Measurements from ENCODE around the gene FAM118A. TPM values are rescaled to one million over a fixed set of nuclear protein-coding genes. Genes with fewer than 3 reads are reported as not detected.

The FAM118A gene
- total RNA-seq, 1 experiment from 2014 or later: 37.9 TPM

- Histone ChIP-seq H3K4me2 (ENCODE audit: insufficient read depth, insufficient read length, low read length) (no peak overlapping the region), H2AFZ (ENCODE audit: low read length) (no peak overlapping the region), H3T11ph (ENCODE audit: low read length) (no peak overlapping the region), H2BK5ac (ENCODE audit: insufficient read length, low read length) (no peak overlapping the region), H4K91ac (ENCODE audit: insufficient read length, low read depth, low read length) (no peak overlapping the region), H3K79me1 (ENCODE audit: insufficient read depth, low read depth, low read length, poor library complexity, severe bottlenecking) (no peaks in the 10 kb centered on the region), H2BK120ac (ENCODE audit: low read depth, low read length, poor library complexity, severe bottlenecking) (no peak overlapping the region), H3K9ac (ENCODE audit: extremely low read depth, insufficient read length, low read length) (no peak overlapping the region), H2BK12ac (ENCODE audit: insufficient read length, low read depth, low read length) (no peak overlapping the region), H2BK20ac (ENCODE audit: low read depth, low read length, poor library complexity, severe bottlenecking) (no peak overlapping the region), H3K14ac (ENCODE audit: insufficient read depth, low read length) (no peak overlapping the region), H3K4me1 (ENCODE audit: insufficient read depth, low read length) (no peaks in the 10 kb centered on the region), H3K23ac (ENCODE audit: insufficient read length, low read depth, low read length) (no peak overlapping the region), H4K5ac (ENCODE audit: insufficient read length, low read depth, low read length) (no peak overlapping the region), H3K18ac (ENCODE audit: insufficient read length, low read depth, low read length) (no peak overlapping the region), H3K9me3 (ENCODE audit: control insufficient read depth, low read depth, low read length) (no peaks in the 10 kb centered on the region), H3K79me2 (ENCODE audit: insufficient read depth, low read length) (no peaks in the 10 kb centered on the region), H4K20me1 (ENCODE audit: control insufficient read depth, insufficient read depth, insufficient read length) (no peaks in the 10 kb centered on the region), H3K27me3 (ENCODE audit: insufficient read depth, low read length) (no peaks in the 10 kb centered on the region), H3K23me2 (ENCODE audit: insufficient read length, low read depth, low read length, poor library complexity, severe bottlenecking) (no peaks in the 10 kb centered on the region), H2AK5ac (ENCODE audit: insufficient read length, low read length) (no peak overlapping the region), H3K27ac (ENCODE audit: insufficient read length, low read depth, low read length) (no peak overlapping the region), H3K56ac (ENCODE audit: insufficient read length, low read depth, low read length) (no peak overlapping the region), H2BK15ac (ENCODE audit: low read depth, low read length) (no peak overlapping the region), H4K8ac (replicated peaks; ENCODE audit: insufficient read length, low read depth, low read length) (no peak overlapping the region), H3K4ac (ENCODE audit: low read depth, low read length) (no peak overlapping the region)
- no peak for TF ChIP-seq CTCF (conservative IDR thresholded peaks at IDR 0.05)
- Mint-ChIP-seq H3K4me1 (no peaks in the 10 kb centered on the region), H3K27me3 (ENCODE audit: low read depth) (peaks cover 2% of the 10 kb centered on the region), H3K9me3 (peaks cover 23 to 29% of the 10 kb centered on the region in 2 experiments), H3K27ac (no peak overlapping the region), H3K4me3 (no peak overlapping the region), H3K36me3 (ENCODE audit: insufficient read depth in 1 of 3, low read depth in 3 of 3) (peaks cover 0 to 14% (median 4%) of the 10 kb centered on the region in 3 experiments; a peak in 4 of 7 replicates)
- no CpG with 5 or more reads among the region's 1 CpG for WGBS (ENCODE audit: extremely low coverage, insufficient read length, low lambda C conversion rate)
- no peak for DNase-seq
Observed at GRCh38 chr22:45376703-45377102, 67.0 kb downstream of the FAM118A start.
